HCT116 (cell line): Measurements from ENCODE around the gene SLC25A17. TPM values are rescaled to one million over a fixed set of nuclear protein-coding genes. Genes with fewer than 3 reads are reported as not detected.

Source experiments
- ATAC-seq: fragments of 200-7000 bp; cut with Tn5 transposase; 2 replicates; pipeline ENCODE4 v1.9.1; 2020; ENCODE audit warnings: mild to moderate bottlenecking, moderate library complexity
- BruUV-seq: library from RNA; stranded (reverse); fragments of 400-500 nt; replicated peaks from 2 replicates; lab custom pipeline; 2021; lab: Mats Ljungman, UMichigan
- CTCF ChIA-PET: fragments of 300-600 bp; sonication (Branson Sonifier 250); formaldehyde crosslinking; loops from one replicate; lab custom pipeline; 2021; ENCODE audit warnings: antibody characterized with exemption; lab: Charles Lee
- POLR2A ChIA-PET: fragments of 300-600, 350-600 bp; sonication (Branson Sonifier 250); formaldehyde crosslinking; loops from one replicate; lab custom pipeline; 2021; ENCODE audit warnings: antibody characterized with exemption; lab: Charles Lee
- RAD21 ChIA-PET, 2 experiments: fragments of 300-600 bp; sonication (Branson Sonifier 250); formaldehyde crosslinking; loops; one replicate each; lab custom pipeline; 2023; ENCODE audit warnings: low total read pairs in 2 of 2; ENCODE audit not compliant: uncharacterized antibody in 2 of 2, unreplicated experiment in 2 of 2, low non-redundant PET in 1 of 2; lab: Charles Lee
- DNase-seq: peaks from one replicate; pipeline ENCODE4 v3.0.0-alpha.2; 2010; ENCODE audit warnings: low read depth, low spot score
- H2AFZ ChIP-seq: fragments of 200-600 bp; shearing (Covaris generic), sonication (generic); 2 replicates; pipeline ENCODE4 v1.6.1; 2017; ENCODE audit warnings: low read depth, mixed run types, mixed read lengths, antibody characterized with exemption, low read length; ENCODE audit not compliant: poor library complexity, severe bottlenecking
- H3K27ac ChIP-seq: 2 replicates; pipeline ENCODE4 v1.5.1; 2012; ENCODE audit warnings: low read depth, low read length
- H3K27me3 ChIP-seq: fragments of 200-600 bp; sonication (generic); 2 replicates; pipeline ENCODE4 v1.6.1; 2016; ENCODE audit warnings: mixed run types, low read length, mixed read lengths; ENCODE audit not compliant: insufficient read depth
- H3K36me3 ChIP-seq, 2 experiments: fragments of 200-500 bp in 1 of 2; fragments of 200-600 bp in 1 of 2; sonication (Bioruptor generic) in 1 of 2; sonication (generic) in 1 of 2; 2 replicates each; pipeline versions ENCODE4 v1.5.1 to v1.6.1; 2014 to 2016; ENCODE audit warnings: low read length in 2 of 2, inconsistent platforms in 1 of 2, mixed read lengths in 1 of 2, mixed run types in 1 of 2; ENCODE audit not compliant: insufficient read depth in 2 of 2, control insufficient read depth in 1 of 2
- H3K4me1 ChIP-seq, 2 experiments: fragments of 200-600 bp in 1 of 2; sonication (generic) in 1 of 2; 2 replicates each; pipeline versions ENCODE4 v1.5.1 to v1.6.1; 2012 to 2017; ENCODE audit warnings: low read length in 2 of 2, inconsistent platforms in 1 of 2, mild to moderate bottlenecking in 1 of 2, mixed read lengths in 1 of 2, mixed run types in 1 of 2, moderate library complexity in 1 of 2; ENCODE audit not compliant: insufficient read depth in 2 of 2, control insufficient read depth in 1 of 2
- H3K4me2 ChIP-seq: fragments of 200-600 bp; sonication (generic); 2 replicates; pipeline ENCODE4 v1.6.1; 2017; ENCODE audit warnings: mixed run types, low read length, mixed read lengths
- H3K4me3 ChIP-seq, 2 experiments: fragments of 200-600 bp in 1 of 2; sonication (generic) in 1 of 2; replicated peaks in 1 of 2; 2 replicates each; pipeline ENCODE4 v1.5.1; 2011 to 2016; ENCODE audit warnings: low read length in 2 of 2, control low read depth in 1 of 2, low read depth in 1 of 2, mild to moderate bottlenecking in 1 of 2, mixed read lengths in 1 of 2, mixed run types in 1 of 2
- H3K79me2 ChIP-seq: fragments of 200-600 bp; sonication (generic); 2 replicates; pipeline ENCODE4 v1.6.1; 2017; ENCODE audit warnings: mild to moderate bottlenecking, mixed run types, low read length, moderate library complexity, mixed read lengths; ENCODE audit not compliant: insufficient read depth
- H3K9ac ChIP-seq: fragments of 200-600 bp; sonication (generic); 2 replicates; pipeline ENCODE4 v1.6.1; 2016; ENCODE audit warnings: low read length, mixed read lengths
- H3K9me2 ChIP-seq: fragments of 200-600 bp; sonication (generic), shearing (Covaris generic); 2 replicates; pipeline ENCODE4 v1.6.1; 2017; ENCODE audit warnings: mixed run types, mild to moderate bottlenecking, moderate library complexity; ENCODE audit not compliant: insufficient read depth
- H3K9me3 ChIP-seq, 2 experiments: fragments of 200-500 bp in 1 of 2; fragments of 200-600 bp in 1 of 2; sonication (Bioruptor generic) in 1 of 2; sonication (generic) in 1 of 2; 2 replicates each; pipeline ENCODE4 v1.6.1; 2014 to 2017; ENCODE audit warnings: low read length in 2 of 2, mixed read lengths in 2 of 2, inconsistent platforms in 1 of 2, low read depth in 1 of 2, mild to moderate bottlenecking in 1 of 2, mixed run types in 1 of 2, moderate library complexity in 1 of 2; ENCODE audit not compliant: control insufficient read depth in 1 of 2, insufficient read depth in 1 of 2
- H4K20me1 ChIP-seq: fragments of 200-600 bp; sonication (generic), shearing (Covaris generic); 2 replicates; pipeline ENCODE4 v1.6.1; 2017; ENCODE audit warnings: mixed run types, mild to moderate bottlenecking, moderate library complexity; ENCODE audit not compliant: insufficient read depth
- CEBPB ChIP-seq: IDR thresholded peaks from 2 replicates; pipeline ENCODE4 v1.6.1; 2012; ENCODE audit warnings: low read depth
- EGR1 ChIP-seq: IDR thresholded peaks from 2 replicates; pipeline ENCODE4 v1.6.1; 2012; ENCODE audit warnings: low read depth
- ELF1 ChIP-seq: IDR thresholded peaks from 2 replicates; pipeline ENCODE4 v1.6.1; 2012; ENCODE audit warnings: low read depth, borderline replicate concordance
- EZH2 ChIP-seq: fragments of 200-600 bp; sonication (generic); IDR thresholded peaks from 2 replicates; pipeline ENCODE4 v1.6.1; 2017; ENCODE audit warnings: antibody characterized with exemption, mixed run types
- EZH2phosphoT487 ChIP-seq: fragments of 200-600 bp; IDR thresholded peaks from 2 replicates; pipeline ENCODE4 v1.6.1; 2018; ENCODE audit warnings: antibody characterized with exemption, borderline replicate concordance
- FOSL1 ChIP-seq: IDR thresholded peaks from 2 replicates; pipeline ENCODE4 v1.6.1; 2012; ENCODE audit warnings: low read depth
- POLR2A ChIP-seq: IDR thresholded peaks from 2 replicates; pipeline ENCODE4 v1.7.0; 2011; ENCODE audit warnings: borderline replicate concordance; ENCODE audit not compliant: insufficient read depth, insufficient read length; ENCODE audit errors: extremely low read depth
- RAD21 ChIP-seq: IDR thresholded peaks from 2 replicates; pipeline ENCODE4 v1.6.1; 2012; ENCODE audit warnings: low read depth, mild to moderate bottlenecking
- SIN3A ChIP-seq: IDR thresholded peaks from 2 replicates; pipeline ENCODE4 v1.6.1; 2012; ENCODE audit warnings: low read depth
- SRF ChIP-seq: IDR thresholded peaks from 2 replicates; pipeline ENCODE4 v1.6.1; 2012; ENCODE audit warnings: low read depth
- ZFX ChIP-seq: fragments of 450-650 bp; IDR thresholded peaks from 2 replicates; pipeline ENCODE4 v1.6.1; 2017
- ZNF274 ChIP-seq: fragments of 200-500 bp; sonication (Bioruptor generic); IDR thresholded peaks from 2 replicates; pipeline ENCODE4 v1.6.1; 2014; ENCODE audit warnings: mild to moderate bottlenecking, low read depth, low read length, inconsistent platforms
- intact Hi-C: fragments of 100-400 bp; cut with micrococcal nuclease; formaldehyde crosslinking; loops from 2 replicates; pipeline ENCODE4 v1.10.0; 2022
- total RNA-seq: library from RNA; stranded (reverse); gene quantifications from one replicate; pipeline ENCODE4 v1.2.1, GENCODE V29; 2021; ENCODE audit not compliant: unreplicated experiment
- TF ChIP-seq, protein P1 (sequence below): IDR thresholded peaks from 2 replicates; pipeline ENCODE4 v1.6.1; 2012
- TF ChIP-seq, protein P2 (sequence below): IDR thresholded peaks from 2 replicates; pipeline ENCODE4 v1.6.1; 2012
- TF ChIP-seq, protein P3 (sequence below): IDR thresholded peaks from 2 replicates; pipeline ENCODE4 v1.6.1; 2011; ENCODE audit warnings: mild to moderate bottlenecking, low read length, moderate library complexity; ENCODE audit not compliant: insufficient replicate concordance; ENCODE audit errors: extremely low read depth
- TF ChIP-seq, protein P4 (sequence below), 3 experiments: fragments of 200-600 bp in 1 of 3; sonication (generic) in 1 of 3; IDR thresholded peaks in 2 of 3; conservative IDR thresholded peaks in 1 of 3; 2 replicates each; pipeline ENCODE4 v1.5.1; 2012 to 2017; ENCODE audit warnings: low read depth in 2 of 3, low read length in 2 of 3, antibody characterized with exemption in 1 of 3, borderline replicate concordance in 1 of 3, control low read depth in 1 of 3, mild to moderate bottlenecking in 1 of 3, mixed read lengths in 1 of 3, mixed run types in 1 of 3, moderate library complexity in 1 of 3; ENCODE audit not compliant: insufficient read depth in 1 of 3

The SLC25A17 gene
- total RNA-seq, 1 experiment from 2014 or later, result 16.6 TPM

DNA sequence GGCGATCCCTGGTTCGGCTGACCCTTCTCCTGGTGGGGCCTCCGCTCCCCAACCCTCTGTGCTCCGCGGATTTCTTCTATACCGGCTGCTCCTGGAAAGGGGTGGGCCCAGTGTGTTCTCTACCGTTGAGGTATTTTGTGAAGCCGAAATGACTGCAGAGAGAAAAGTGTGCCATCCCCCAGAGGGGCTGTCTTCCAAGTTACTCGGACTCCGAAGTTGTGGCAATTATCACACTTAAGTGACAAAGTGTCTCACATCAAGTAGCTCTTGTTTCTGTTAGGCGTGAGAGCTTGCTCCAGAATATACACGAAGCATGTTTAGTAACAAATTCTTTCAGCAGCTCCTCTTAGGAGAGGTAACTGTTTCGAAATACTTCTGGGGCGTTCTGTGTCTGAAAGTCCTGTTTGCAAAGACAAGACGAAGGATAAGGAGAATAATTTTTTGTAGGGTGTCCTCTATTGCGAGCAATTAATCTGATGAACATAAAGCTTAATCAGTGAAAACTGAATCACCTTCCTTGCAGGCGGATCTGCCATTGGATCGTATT is 38.2 kb upstream of the SLC25A17 start:
- Histone ChIP-seq H3K4me3 (peak overlapping the region; percentile 99), H3K4me2 (peak overlapping the region; percentile 87), H4K20me1 (peaks cover 4% of the 10 kb centered on the region; the same call in 1 of the 2 replicates), H3K27ac (peak overlapping the region; percentile 92), H3K4me1 (peaks cover 9 to 15% of the 10 kb centered on the region in 2 experiments), H3K9ac (peak overlapping the region; percentile 99), H2AFZ (no peak overlapping the region), H3K9me2 (no peaks in the 10 kb centered on the region), H3K79me2 (peaks cover 95% of the 10 kb centered on the region), H3K36me3 (peaks cover 5 to 6% of the 10 kb centered on the region in 2 experiments; a peak in 3 of 4 replicates), H3K27me3 (no peaks in the 10 kb centered on the region), H3K9me3 (no peaks in the 10 kb centered on the region)
- RAD21 ChIA-PET, result interaction anchor here in 1 of 2 experiments (0.8 kb wide), 1 partner anchor 175 kb away, joined by 3 read pairs; no protein-coding TSS in a partner anchor
- POLR2A ChIA-PET, result interaction anchor here (1.0 to 1.2 kb wide), 3 partner anchors 10 to 732 kb away, joined by 3 to 9 read pairs (median 4); partner anchors contain the start of gene PMM1
- intact Hi-C loops, result no loop called here
- no peak for DNase-seq
- ATAC-seq, result peak; percentile 26
- TSS peak; percentile 73 for BruUV-seq
- CTCF ChIA-PET, result no interaction called here
- TF ChIP-seq SIN3A (no peak), EZH2 (no peak), ELF1 (no peak), POLR2A (no peak), ZNF274 (no peak), FOSL1 (no peak), EGR1 (no peak), SRF (no peak), CEBPB (no peak), ZFX (no peak), RAD21 (no peak), EZH2phosphoT487 (no peak)
- TF ChIP-seq, protein P1, sequence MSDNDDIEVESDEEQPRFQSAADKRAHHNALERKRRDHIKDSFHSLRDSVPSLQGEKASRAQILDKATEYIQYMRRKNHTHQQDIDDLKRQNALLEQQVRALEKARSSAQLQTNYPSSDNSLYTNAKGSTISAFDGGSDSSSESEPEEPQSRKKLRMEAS, result no peak
- TF ChIP-seq, protein P2, sequence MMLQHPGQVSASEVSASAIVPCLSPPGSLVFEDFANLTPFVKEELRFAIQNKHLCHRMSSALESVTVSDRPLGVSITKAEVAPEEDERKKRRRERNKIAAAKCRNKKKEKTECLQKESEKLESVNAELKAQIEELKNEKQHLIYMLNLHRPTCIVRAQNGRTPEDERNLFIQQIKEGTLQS, result no peak
- TF ChIP-seq, protein P3, sequence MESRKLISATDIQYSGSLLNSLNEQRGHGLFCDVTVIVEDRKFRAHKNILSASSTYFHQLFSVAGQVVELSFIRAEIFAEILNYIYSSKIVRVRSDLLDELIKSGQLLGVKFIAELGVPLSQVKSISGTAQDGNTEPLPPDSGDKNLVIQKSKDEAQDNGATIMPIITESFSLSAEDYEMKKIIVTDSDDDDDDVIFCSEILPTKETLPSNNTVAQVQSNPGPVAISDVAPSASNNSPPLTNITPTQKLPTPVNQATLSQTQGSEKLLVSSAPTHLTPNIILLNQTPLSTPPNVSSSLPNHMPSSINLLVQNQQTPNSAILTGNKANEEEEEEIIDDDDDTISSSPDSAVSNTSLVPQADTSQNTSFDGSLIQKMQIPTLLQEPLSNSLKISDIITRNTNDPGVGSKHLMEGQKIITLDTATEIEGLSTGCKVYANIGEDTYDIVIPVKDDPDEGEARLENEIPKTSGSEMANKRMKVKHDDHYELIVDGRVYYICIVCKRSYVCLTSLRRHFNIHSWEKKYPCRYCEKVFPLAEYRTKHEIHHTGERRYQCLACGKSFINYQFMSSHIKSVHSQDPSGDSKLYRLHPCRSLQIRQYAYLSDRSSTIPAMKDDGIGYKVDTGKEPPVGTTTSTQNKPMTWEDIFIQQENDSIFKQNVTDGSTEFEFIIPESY, result no peak
- TF ChIP-seq, protein P4, sequence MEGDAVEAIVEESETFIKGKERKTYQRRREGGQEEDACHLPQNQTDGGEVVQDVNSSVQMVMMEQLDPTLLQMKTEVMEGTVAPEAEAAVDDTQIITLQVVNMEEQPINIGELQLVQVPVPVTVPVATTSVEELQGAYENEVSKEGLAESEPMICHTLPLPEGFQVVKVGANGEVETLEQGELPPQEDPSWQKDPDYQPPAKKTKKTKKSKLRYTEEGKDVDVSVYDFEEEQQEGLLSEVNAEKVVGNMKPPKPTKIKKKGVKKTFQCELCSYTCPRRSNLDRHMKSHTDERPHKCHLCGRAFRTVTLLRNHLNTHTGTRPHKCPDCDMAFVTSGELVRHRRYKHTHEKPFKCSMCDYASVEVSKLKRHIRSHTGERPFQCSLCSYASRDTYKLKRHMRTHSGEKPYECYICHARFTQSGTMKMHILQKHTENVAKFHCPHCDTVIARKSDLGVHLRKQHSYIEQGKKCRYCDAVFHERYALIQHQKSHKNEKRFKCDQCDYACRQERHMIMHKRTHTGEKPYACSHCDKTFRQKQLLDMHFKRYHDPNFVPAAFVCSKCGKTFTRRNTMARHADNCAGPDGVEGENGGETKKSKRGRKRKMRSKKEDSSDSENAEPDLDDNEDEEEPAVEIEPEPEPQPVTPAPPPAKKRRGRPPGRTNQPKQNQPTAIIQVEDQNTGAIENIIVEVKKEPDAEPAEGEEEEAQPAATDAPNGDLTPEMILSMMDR (IDR thresholded peaks at IDR 0.05 in 2 of 3, conservative IDR thresholded peaks at IDR 0.05 in 1 of 3; ENCODE audit: borderline replicate concordance in 1 of 3, insufficient read depth in 1 of 3, low read depth in 2 of 3, low read length in 2 of 3), result no peak
